AG20443 (cell line): ENCODE measurements around the gene TMEM170A.
"Not testable (repeated sequence)": the region's sequence is repeated elsewhere in the genome, so short reads cannot be mapped to it uniquely, and the experiment has no call there.

Experiments used
- DNase-seq: peaks from one replicate; pipeline ENCODE4 v3.0.0; 2012; ENCODE audit warnings: low spot score, mixed read lengths

TMEM170A gene

GRCh38 chr16:75464122-75464918 is at the start of gene TMEM170A:
TMEM170A (minus strand) TSS chr16:75464689; CDS start chr16:75464600, 89 bp downstream.
- peak; percentile 98 for DNase-seq

GRCh38 chr16:75506574-75506973 is 42.1 kb upstream of the TMEM170A start:
- DNase-seq, result peak; percentile 84

- no peak for DNase-seq
Measured at GRCh38 chr16:75506107-75506506, 41.6 kb upstream of the TMEM170A start.

- no peak for DNase-seq
Measured at GRCh38 chr16:75503801-75504200, 39.3 kb upstream of the TMEM170A start.

- DNase-seq, result no peak
Measured at GRCh38 chr16:75502916-75503605, 38.6 kb upstream of the TMEM170A start.

GRCh38 chr16:75501820-75502219 is 37.3 kb upstream of the TMEM170A start:
- DNase-seq, result peak; percentile 47

- no peak for DNase-seq
Measured at GRCh38 chr16:75501359-75501758, 36.9 kb upstream of the TMEM170A start.

GRCh38 chr16:75498605-75499322 is 34.3 kb upstream of the TMEM170A start:
- DNase-seq, result not testable (repeated sequence)

GRCh38 chr16:75497558-75497957 is 33.1 kb upstream of the TMEM170A start:
- peak; percentile 12 for DNase-seq

- peak; percentile 61 for DNase-seq
Measured at GRCh38 chr16:75495076-75495674, 30.7 kb upstream of the TMEM170A start, which contains the start of gene CHST6. CHST6 (minus strand) TSS chr16:75495441; CDS start chr16:75479828, 15,613 bp downstream.

- no peak for DNase-seq
Measured at GRCh38 chr16:75494661-75495075, 30.2 kb upstream of the TMEM170A start.

- no peak for DNase-seq
Measured at GRCh38 chr16:75494184-75494583, 29.7 kb upstream of the TMEM170A start.

- DNase-seq, result no peak
Measured at GRCh38 chr16:75491876-75492275, 27.4 kb upstream of the TMEM170A start.

- DNase-seq, result no peak
Measured at GRCh38 chr16:75488322-75488721, 23.8 kb upstream of the TMEM170A start.

- no peak for DNase-seq
Measured at GRCh38 chr16:75486676-75487313, 22.3 kb upstream of the TMEM170A start.

- no peak for DNase-seq
Measured at GRCh38 chr16:75486014-75486675, 21.7 kb upstream of the TMEM170A start.

GRCh38 chr16:75485230-75486013 is 20.9 kb upstream of the TMEM170A start:
- DNase-seq, result no peak

- no peak for DNase-seq
Measured at GRCh38 chr16:75483222-75483621, 18.7 kb upstream of the TMEM170A start.

GRCh38 chr16:75482434-75483205 is 18.1 kb upstream of the TMEM170A start:
- DNase-seq, result no peak
